Measurements from ENCODE around the gene NXF1.
"Not testable (repeated sequence)": the region's sequence is repeated elsewhere in the genome, so short reads cannot be mapped to it uniquely, and the experiment has no call there.

Gene NXF1

DNA sequence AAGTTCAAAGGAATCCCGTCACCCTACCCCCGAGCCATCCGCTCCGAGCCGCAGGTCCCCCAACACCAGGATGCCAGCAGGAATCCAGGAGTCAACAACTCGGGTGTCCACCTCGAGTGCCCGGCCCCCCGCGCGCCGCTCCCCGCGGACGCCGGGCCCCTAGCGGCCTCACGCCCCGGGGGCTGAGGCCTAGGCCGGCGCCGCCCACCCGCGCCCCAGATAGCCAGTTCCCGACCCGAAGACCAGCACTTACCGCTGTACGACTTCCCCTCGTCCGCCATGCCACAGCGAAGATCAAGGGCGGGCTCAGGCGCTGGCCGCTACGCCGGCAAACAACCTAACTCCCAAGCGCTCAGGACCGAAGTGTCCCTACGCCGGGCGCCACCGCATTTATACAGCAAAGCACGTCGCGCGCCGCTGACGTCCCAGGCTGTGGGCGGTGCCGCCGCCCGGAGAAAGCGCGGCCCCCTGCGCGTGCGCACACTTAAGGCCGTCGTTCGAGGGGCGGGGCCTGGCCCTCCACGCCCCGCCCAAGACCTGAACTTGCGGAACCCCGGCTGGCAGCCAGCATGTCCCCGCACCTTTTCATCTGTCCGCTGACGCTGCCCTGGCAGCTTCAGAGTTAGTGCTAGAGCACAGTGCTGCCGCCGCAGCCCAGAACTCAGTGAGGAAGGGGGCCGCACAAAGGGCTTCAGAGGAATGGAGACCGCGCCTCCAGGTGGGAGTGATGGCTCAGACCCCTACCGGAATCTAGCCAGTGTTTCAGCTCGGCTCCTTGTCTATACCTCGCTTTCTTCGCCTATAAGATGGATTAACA, at the start of gene NXF1:
Gene NXF1 (minus strand): TSS at position 365 of the 817 bp plus-strand sequence. CDS start 84 bp downstream, at position 281.
- in situ Hi-C loops (cut with HindIII; ENCODE audit: low sequenced_read_pairs) = no loop called here

GRCh38 chr11:62854013-62854824, 49.0 kb upstream of the NXF1 start:
- in situ Hi-C loops (cut with HindIII; ENCODE audit: low sequenced_read_pairs) = no loop called here

GRCh38 chr11:62853279-62853965, 48.2 kb upstream of the NXF1 start:
- in situ Hi-C loops (cut with HindIII; ENCODE audit: low sequenced_read_pairs) = no loop called here

GRCh38 chr11:62852523-62853188, 47.4 kb upstream of the NXF1 start:
- in situ Hi-C loops (cut with HindIII; ENCODE audit: low sequenced_read_pairs) = no loop called here

DNA sequence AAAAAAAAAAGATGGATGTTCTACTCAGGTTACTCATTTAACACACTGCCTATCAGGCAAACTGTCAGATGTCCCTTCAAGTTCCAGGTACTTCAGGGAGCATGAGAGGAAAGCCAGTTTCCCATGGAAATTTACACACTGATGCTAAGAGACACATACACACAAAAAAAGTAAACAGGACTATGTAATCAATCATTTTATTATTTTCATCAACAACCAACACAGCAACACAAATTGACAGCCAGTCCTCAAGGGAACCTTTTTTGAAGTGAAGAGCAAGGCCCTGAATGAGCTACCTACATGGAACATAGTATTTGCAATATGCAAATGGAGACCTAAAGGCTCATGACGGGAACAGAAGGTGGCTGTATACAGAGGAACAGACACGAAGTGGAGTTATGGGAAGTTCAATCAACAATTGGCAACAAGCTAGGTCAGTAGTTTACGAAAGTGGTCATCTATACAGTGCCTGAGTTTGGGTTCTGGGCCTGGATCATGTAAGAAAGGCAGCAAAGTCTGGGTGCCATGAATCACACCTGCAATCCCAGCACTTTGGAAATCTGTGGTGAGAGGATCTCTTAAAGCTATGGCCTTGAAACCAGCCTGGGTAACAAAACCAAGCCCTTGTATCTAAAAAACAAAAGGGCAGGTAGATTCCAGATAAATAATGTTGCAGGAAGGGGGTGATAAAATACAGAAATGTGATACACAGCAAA, 46.7 kb upstream of the NXF1 start:
- in situ Hi-C loops (cut with HindIII; ENCODE audit: low sequenced_read_pairs) = no loop called here

DNA sequence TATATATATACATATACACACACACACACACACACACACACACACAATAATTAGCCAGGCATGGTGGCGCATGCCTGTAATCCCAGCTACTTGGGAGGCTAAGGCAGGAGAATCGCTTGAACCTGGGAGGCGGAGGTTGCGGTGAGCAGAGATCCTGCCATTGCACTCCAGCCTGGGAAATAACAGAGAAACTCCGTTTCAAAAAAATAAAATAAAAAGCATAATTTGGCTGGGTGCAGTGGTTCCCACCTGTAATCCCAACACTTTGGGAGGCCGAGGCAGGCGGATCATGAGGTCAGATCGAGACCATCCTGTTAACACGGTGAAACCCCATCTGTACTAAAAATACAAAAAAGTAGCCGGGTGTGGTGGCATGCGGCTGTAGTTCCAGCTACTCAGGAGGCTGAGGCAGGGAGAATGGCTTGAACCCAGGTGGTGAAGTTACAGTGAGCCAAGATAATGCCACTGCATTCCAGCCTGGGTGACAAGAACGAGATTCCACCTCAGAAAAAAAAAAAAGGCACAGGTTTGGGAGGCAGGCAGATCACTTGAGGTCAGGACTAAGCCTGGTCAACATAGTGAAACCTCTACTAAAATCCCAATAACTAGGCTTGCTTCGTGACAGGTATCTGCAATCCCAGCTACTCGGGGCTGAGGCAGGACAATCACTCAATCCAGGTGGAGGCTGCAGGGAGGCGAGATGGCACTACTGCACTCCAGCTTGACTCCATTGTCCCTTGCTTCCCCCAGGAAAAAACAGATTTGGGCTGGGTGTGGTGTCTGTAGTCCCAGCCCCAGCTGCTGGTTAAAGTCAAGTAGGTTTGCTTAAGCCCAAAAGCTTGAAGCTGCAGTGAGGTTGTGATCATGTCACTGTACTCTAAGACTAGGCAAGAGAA, 45.9 kb upstream of the NXF1 start:
- in situ Hi-C loops (cut with HindIII; ENCODE audit: low sequenced_read_pairs) = no loop called here

DNA sequence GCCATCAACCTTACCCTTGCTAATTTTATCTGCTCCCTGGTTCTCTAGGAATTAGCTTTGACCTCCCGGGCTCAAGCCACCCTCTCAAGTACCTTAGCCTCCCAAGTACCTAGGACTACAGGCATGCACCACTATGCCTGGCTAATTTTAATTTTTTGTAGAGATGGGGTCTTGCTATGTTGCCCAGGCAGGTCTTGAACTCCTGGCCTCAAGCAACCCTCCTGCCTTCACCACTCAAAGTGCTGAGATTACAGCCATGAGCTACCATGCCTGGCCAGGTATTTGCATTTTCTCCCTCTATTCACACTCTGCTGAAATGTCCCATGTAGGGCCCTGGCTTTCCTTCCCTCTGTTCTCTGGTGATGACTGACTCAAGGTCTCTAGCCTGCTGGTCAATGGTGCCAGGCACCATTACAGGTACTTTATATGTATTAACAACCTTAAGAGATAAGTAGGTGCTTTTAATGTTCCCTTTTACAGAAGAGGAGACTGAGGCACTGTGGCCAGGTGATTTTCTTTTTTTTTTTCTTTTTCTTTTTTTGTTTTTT, 42.6 kb upstream of the NXF1 start:
- in situ Hi-C loops (cut with HindIII; ENCODE audit: low sequenced_read_pairs) = no loop called here

DNA sequence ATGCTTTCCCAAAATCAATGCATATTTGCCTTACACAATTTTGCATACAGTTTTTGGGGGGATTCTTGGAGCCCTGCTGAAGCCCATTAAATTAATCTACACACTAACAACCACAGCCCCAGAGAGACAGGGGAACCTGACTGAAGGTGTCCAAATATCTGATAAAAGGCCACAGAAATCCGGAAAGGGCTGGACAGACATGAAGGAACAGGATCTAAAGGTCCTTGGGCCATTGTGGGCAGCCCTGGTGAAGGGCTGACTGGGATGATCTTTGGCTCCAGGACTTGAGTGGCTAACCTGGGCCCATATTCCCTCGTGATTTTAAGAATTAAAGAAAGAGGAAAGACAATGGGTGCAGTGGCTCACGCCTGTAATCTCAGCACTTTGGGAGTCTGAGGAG, 40.9 kb upstream of the NXF1 start:
- in situ Hi-C loops (cut with HindIII; ENCODE audit: low sequenced_read_pairs) = no loop called here

DNA sequence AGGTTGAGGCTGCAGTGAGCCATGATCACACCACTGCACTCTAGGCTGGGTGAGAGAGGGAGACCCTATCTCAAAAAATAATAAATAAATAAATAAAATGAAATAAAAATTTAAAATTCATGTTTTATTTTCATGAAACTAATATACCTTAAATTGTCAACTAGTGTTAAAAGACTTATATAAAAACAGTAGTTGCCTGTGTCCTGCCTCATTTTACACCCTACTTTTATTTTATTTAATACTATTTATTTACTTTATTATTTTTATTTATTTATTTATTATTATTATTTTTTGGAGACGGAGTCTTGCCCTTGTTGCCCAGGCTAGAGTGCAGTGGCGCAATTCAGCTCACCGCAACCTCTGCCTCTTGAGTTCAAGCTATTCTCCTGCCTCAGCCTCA, 38.9 kb upstream of the NXF1 start:
- in situ Hi-C loops (cut with HindIII; ENCODE audit: low sequenced_read_pairs) = no loop called here

DNA sequence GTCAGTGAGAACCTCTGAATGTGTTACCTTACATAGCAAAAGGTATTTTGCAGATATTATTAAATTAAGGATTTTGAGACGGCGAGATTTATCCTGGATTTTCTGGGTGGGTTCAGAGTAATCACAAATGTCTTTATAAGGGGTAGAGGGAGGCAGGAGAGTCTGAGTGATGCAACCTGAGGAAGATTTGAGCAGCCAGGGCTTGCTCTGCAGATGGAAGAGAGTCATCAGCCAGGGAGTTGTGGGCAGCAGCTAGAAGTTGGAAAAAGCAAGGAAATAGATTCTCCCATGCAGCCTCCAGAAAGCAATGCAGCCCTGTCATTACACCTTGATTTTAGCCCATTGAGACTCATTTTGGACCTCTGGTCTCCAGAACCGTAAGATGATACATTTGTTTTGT, 38.2 kb upstream of the NXF1 start:
- in situ Hi-C loops (cut with HindIII; ENCODE audit: low sequenced_read_pairs) = no loop called here

GRCh38 chr11:62842891-62843290, 37.7 kb upstream of the NXF1 start:
- in situ Hi-C loops (cut with HindIII; ENCODE audit: low sequenced_read_pairs) = not testable (repeated sequence)

GRCh38 chr11:62842171-62842741, 37.0 kb upstream of the NXF1 start:
- in situ Hi-C loops (cut with HindIII; ENCODE audit: low sequenced_read_pairs) = no loop called here

- in situ Hi-C loops (cut with HindIII; ENCODE audit: low sequenced_read_pairs) = no loop called here
Measured at GRCh38 chr11:62841361-62842170, 36.3 kb upstream of the NXF1 start.

DNA sequence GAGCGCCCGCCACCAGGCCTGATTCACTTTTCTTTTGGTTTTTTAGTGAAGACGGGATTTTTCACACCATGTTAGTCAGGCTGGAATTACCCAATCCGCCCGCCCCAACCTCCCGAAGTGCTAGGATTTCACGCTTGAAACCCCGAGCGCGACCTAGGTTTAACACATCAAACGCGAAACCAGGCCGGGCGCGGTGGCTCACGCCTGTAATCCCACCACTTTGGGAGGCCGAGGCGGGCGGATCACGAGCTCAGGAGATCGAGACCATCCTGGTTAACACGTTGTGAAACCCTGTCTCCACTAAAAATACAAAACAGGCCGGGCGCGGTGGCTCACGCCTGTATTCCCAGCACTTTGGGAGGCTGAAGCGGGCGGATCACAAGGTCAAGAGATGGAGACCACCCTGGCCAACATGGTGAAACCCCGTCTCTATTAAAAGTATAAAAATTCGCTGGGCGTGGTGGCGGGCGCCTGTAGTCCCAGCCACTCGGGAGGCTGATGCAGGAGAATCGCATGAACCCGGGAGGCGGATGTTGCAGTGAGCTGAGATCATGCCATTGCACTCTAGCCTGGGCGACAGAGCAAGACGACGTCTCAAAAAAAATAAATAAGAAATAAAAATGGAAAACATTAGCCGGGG, 35.6 kb upstream of the NXF1 start:
- in situ Hi-C loops (cut with HindIII; ENCODE audit: low sequenced_read_pairs) = not testable (repeated sequence)

GRCh38 chr11:62839050-62839945, 34.1 kb upstream of the NXF1 start, which contains the start of gene WDR74:
WDR74 (minus strand) TSS chr11:62839590; CDS start chr11:62839570, 20 bp downstream.
- in situ Hi-C loops (cut with HindIII; ENCODE audit: low sequenced_read_pairs) = no loop called here

DNA sequence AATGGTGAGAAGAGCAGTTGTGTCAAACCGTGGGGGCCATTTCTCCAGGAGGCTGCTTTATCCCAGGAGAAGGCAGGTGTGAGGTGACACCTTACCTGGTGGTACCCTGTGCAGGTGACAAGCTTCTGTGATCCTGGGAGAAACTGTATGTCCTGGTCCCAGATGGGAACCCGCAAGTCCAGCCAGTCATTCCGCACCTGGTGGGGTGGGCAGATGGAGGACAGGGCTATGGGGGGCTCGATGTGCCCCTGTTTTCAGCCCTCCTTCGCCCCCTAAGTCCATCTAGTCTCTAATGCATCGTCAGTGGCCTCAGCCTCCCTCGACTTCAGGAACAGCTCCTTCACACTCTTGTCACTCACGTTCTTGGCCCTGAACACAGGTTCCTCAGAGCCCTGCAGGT, 30.1 kb upstream of the NXF1 start:
- in situ Hi-C loops (cut with HindIII; ENCODE audit: low sequenced_read_pairs) = no loop called here
